Ovary (tissue), 9 donors: Measurements from ENCODE around the gene KLRG1. TPM values are rescaled to one million over a fixed set of nuclear protein-coding genes. Genes with fewer than 3 reads are reported as not detected.
A peak's percentile ranks its signal among the peaks of the same experiment; 100 is the strongest.

Experiments
- DNase-seq, 5 donors: peaks; one replicate each; pipeline ENCODE4 v3.0.0-alpha.2; 2019 to 2020
- H3K27ac ChIP-seq, 2 donors: fragments of 200-600 bp; one replicate each; pipeline versions ENCODE4 v1.5.1 to v1.8.0; 2019 to 2022
- H3K27me3 ChIP-seq: fragments of 200-600 bp; one replicate; pipeline ENCODE4 v1.8.0; 2022
- H3K36me3 ChIP-seq: fragments of 200-600 bp; sonication (generic); one replicate; pipeline ENCODE4 v1.5.1; 2019
- H3K4me1 ChIP-seq: one replicate; pipeline ENCODE4 v1.8.1; 2013; ENCODE audit warnings: mild to moderate bottlenecking, moderate library complexity; ENCODE audit not compliant: insufficient read depth
- H3K4me3 ChIP-seq: fragments of 200-600 bp; sonication (generic); one replicate; pipeline ENCODE4 v1.5.1; 2017
- H3K9me3 ChIP-seq, 2 donors: fragments of 200-600 bp in 1 of 2; sonication (generic) in 1 of 2; one replicate each; pipeline versions ENCODE4 v1.5.1 to v1.8.1; 2013 to 2019; ENCODE audit warnings: mild to moderate bottlenecking in 1 of 2, moderate library complexity in 1 of 2
- CTCF ChIP-seq, 3 donors: fragments of 450-650 bp in 2 of 3; fragments of 200-600 bp in 1 of 3; IDR thresholded peaks; one replicate each; pipeline versions ENCODE4 v1.5.1 to v1.8.0; 2016 to 2022; ENCODE audit warnings: antibody characterized with exemption in 3 of 3, mild to moderate bottlenecking in 1 of 3
- EP300 ChIP-seq: sonication (generic); formaldehyde crosslinking; IDR thresholded peaks from one replicate; pipeline ENCODE4 v1.6.1; 2017; ENCODE audit warnings: antibody characterized with exemption
- POLR2A ChIP-seq: fragments of 450-650 bp; IDR thresholded peaks from one replicate; pipeline ENCODE4 v1.6.1; 2017; ENCODE audit warnings: antibody characterized with exemption, mild to moderate bottlenecking, moderate library complexity
- WGBS, 3 donors: extraction: QIAGEN DNeasy Blood & Tissue Kit in 1 of 3; methylation state at CpG; one replicate each; pipeline versions ENCODE4 v1.1.5 to v1.1.7; 2013 to 2017; 5-methylcytosine and 5-hydroxymethylcytosine counted together
- intact Hi-C, 4 donors: fragments of 100-400 bp; cut with DNase I; formaldehyde crosslinking; loops; one replicate each; pipeline versions ENCODE4 v1.11.0 to v1.15.1; 2022 to 2023
- polyA plus RNA-seq, 2 donors: library from polyadenylated mRNA; stranded (reverse); fragments of 200-250 nt in 1 of 2; fragments of 350-450 nt in 1 of 2; fragmentation: Illumina TruSeq in 1 of 2; extraction: RNeasy Lipid Tissue Mini Kit (QIAGEN cat#74804) in 1 of 2; gene quantifications; one replicate each; pipeline ENCODE4 v1.2.3, GENCODE V29; 2013 to 2014
- total RNA-seq, 7 donors: library from RNA; depleted of rRNA in 2 of 7; stranded (reverse); fragments of >200 nt in 2 of 7; fragmentation: NEBNext Ultra II Directional in 3 of 7; extraction: Animal tissue kit (Norgen Biotek cat#: 25700) in 3 of 7; gene quantifications; one replicate each; pipeline versions ENCODE4 v1.1.0 to v1.2.4, GENCODE V29; 2016 to 2023
- donor health status: DM: no; HTN: no; CAD: no; lungs with moderate emphysema.
- donor health status: DM: no; HTN: no; CAD: no.
- donor health status: Bipolar disorder and iron deficiency.
- donor health status: DM: yes; HTN: yes; CAD: no.
- donor health status: DM: no; HTN: no; CAD: no.
- donor health status: DM: yes; HTN: yes; CAD: no.

Gene KLRG1
- total and polyA plus RNA-seq, 9 donors: 0.42 to 4.3 (median 1.1) TPM

- H3K4me3 ChIP-seq: no peak overlapping the region
- no peak for TF ChIP-seq POLR2A
- no peak for TF ChIP-seq EP300
- TF ChIP-seq CTCF (IDR thresholded peaks at IDR 0.05): no peak
- no peak for DNase-seq
- H3K27me3 ChIP-seq: no peaks in the 10 kb centered on the region
- 68 to 77% (median 69%) methylated on average over 5 of the region's 5 CpGs for WGBS, 3 donors
- no peaks in the 10 kb centered on the region for H3K4me1 ChIP-seq
- no peaks in the 10 kb centered on the region for H3K9me3 ChIP-seq
- intact Hi-C loops: loop anchor here in 3 of 4 donors (5.0 to 10.0 kb wide), 3 partner anchors 363 to 386 kb away; no protein-coding TSS in a partner anchor
- no peak overlapping the region for H3K27ac ChIP-seq
- no peaks in the 10 kb centered on the region for H3K36me3 ChIP-seq
Measured at GRCh38 chr12:9040484-9041186, 51.3 kb downstream of the KLRG1 start.

GRCh38 chr12:9041321-9041720 lies 52.0 kb downstream of the KLRG1 start:
- Histone ChIP-seq H3K27ac (no peak overlapping the region), H3K36me3 (no peaks in the 10 kb centered on the region), H3K9me3 (no peaks in the 10 kb centered on the region), H3K4me1 (no peaks in the 10 kb centered on the region), H3K27me3 (no peaks in the 10 kb centered on the region), H3K4me3 (no peak overlapping the region)
- DNase-seq: peak in 1 of 5 donors; percentile 24
- intact Hi-C loops: loop anchor here in 3 of 4 donors (5.0 to 10.0 kb wide), 3 partner anchors 364 to 387 kb away; no protein-coding TSS in a partner anchor
- TF ChIP-seq CTCF (IDR thresholded peaks at IDR 0.05): no peak
- TF ChIP-seq POLR2A: no peak
- no peak for TF ChIP-seq EP300
- WGBS, 3 donors: 10 to 31% (median 14%) methylated on average over 1 of the region's 1 CpG

GRCh38 chr12:9043766-9044165 lies 54.4 kb downstream of the KLRG1 start:
- H3K36me3 ChIP-seq: no peaks in the 10 kb centered on the region
- no peaks in the 10 kb centered on the region for H3K27me3 ChIP-seq
- H3K27ac ChIP-seq: no peak overlapping the region
- no peaks in the 10 kb centered on the region for H3K4me1 ChIP-seq
- TF ChIP-seq CTCF (IDR thresholded peaks at IDR 0.05): no peak
- TF ChIP-seq EP300: no peak
- no peak for TF ChIP-seq POLR2A
- H3K4me3 ChIP-seq: no peak overlapping the region
- no peaks in the 10 kb centered on the region for H3K9me3 ChIP-seq
- DNase-seq: no peak
- WGBS, 3 donors: 79 to 80% (median 79%) methylated on average over 2 of the region's 2 CpGs
- intact Hi-C loops: loop anchor here in 3 of 4 donors (5.0 to 10.0 kb wide), 3 partner anchors 366 to 389 kb away; no protein-coding TSS in a partner anchor

- H3K36me3 ChIP-seq: no peaks in the 10 kb centered on the region
- no peak overlapping the region for H3K4me3 ChIP-seq
- 92 to 93% (median 92%) methylated on average over 1 of the region's 1 CpG for WGBS, 3 donors
- no peaks in the 10 kb centered on the region for H3K9me3 ChIP-seq
- H3K27me3 ChIP-seq: no peaks in the 10 kb centered on the region
- TF ChIP-seq EP300 (no peak), POLR2A (no peak), CTCF (IDR thresholded peaks at IDR 0.05) (no peak)
- H3K4me1 ChIP-seq: no peaks in the 10 kb centered on the region
- DNase-seq: no peak
- intact Hi-C loops: loop anchor here in 2 of 4 donors (10.0 kb wide), 2 partner anchors 372 to 392 kb away; no protein-coding TSS in a partner anchor
- H3K27ac ChIP-seq: no peak overlapping the region
Measured at GRCh38 chr12:9047105-9047504, 57.8 kb downstream of the KLRG1 start.
